ENCODE results near the gene CUEDC1. TPM values are rescaled to one million over a fixed set of nuclear protein-coding genes. Genes with fewer than 3 reads are reported as not detected.

Gene CUEDC1
- total and polyA plus RNA-seq, 2 of the 13 experiments (the other 11 are each of a cell fraction or from before 2014, with no cell fraction given), result 7.4 to 12.9 TPM

DNA sequence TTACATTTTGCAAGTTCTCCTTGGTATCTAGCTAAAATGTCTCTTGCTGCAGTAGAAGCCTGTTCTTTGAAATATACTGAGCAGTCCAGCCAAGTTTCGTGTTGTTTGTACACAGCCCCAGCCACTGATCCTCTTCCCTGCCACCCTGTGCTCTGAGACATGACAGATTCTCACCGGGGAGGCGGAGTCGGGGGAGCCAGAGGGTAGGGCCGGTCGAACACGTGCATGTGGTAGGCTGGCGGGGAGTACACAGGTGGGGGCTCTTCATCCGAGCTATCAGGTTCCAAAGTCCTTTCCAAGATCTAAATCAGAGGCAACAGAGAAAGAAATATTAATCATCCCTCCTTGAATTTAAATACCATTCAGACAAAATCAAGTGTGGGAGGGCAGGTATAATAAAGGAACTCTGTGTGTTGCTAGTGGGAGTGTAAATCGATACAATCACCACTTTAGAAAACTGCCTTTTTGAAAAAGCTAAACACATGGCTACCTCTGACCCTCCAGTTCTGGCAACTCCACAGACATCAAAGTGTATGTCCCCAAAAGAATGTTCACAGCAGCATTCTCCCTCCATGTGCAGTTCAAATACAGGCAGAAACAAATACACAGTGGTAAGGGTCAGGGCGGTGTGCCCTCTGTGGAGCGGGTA is 75.7 kb downstream of the CUEDC1 start (continued):
- TF ChIP-seq TP53 (CRISPR knock-in tag; conservative IDR thresholded peaks at IDR 0.05), result no peak
- TF ChIP-seq HNF4A (CRISPR knock-in tag; IDR thresholded peaks at IDR 0.05), result peak; percentile 41
- TF ChIP-seq, protein P1, sequence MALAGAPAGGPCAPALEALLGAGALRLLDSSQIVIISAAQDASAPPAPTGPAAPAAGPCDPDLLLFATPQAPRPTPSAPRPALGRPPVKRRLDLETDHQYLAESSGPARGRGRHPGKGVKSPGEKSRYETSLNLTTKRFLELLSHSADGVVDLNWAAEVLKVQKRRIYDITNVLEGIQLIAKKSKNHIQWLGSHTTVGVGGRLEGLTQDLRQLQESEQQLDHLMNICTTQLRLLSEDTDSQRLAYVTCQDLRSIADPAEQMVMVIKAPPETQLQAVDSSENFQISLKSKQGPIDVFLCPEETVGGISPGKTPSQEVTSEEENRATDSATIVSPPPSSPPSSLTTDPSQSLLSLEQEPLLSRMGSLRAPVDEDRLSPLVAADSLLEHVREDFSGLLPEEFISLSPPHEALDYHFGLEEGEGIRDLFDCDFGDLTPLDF (CRISPR knock-in tag; IDR thresholded peaks at IDR 0.05), result no peak
- TF ChIP-seq, protein P2, sequence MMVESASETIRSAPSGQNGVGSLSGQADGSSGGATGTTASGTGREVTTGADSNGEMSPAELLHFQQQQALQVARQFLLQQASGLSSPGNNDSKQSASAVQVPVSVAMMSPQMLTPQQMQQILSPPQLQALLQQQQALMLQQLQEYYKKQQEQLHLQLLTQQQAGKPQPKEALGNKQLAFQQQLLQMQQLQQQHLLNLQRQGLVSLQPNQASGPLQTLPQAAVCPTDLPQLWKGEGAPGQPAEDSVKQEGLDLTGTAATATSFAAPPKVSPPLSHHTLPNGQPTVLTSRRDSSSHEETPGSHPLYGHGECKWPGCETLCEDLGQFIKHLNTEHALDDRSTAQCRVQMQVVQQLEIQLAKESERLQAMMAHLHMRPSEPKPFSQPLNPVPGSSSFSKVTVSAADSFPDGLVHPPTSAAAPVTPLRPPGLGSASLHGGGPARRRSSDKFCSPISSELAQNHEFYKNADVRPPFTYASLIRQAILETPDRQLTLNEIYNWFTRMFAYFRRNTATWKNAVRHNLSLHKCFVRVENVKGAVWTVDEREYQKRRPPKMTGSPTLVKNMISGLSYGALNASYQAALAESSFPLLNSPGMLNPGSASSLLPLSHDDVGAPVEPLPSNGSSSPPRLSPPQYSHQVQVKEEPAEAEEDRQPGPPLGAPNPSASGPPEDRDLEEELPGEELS (CRISPR knock-in tag; IDR thresholded peaks at IDR 0.05), result 0 out of 2 replicates have a peak, but pooled peaks have one; percentile 9
- TF ChIP-seq ZFAT (CRISPR knock-in tag; conservative IDR thresholded peaks at IDR 0.05), result no peak
- TF ChIP-seq ZNF709 (CRISPR knock-in tag; IDR thresholded peaks at IDR 0.05), result no peak
- peak; percentile 62; the same call in 1 of the 2 replicates for TF ChIP-seq ONECUT2 (CRISPR knock-in tag; IDR thresholded peaks at IDR 0.05)
- TF ChIP-seq ZNF329 (CRISPR knock-in tag; IDR thresholded peaks at IDR 0.05; ENCODE audit: low read depth), result no peak
- TF ChIP-seq SKI (IDR thresholded peaks at IDR 0.05; ENCODE audit: partially characterized antibody), result peak; percentile 12
- TF ChIP-seq, protein P3, sequence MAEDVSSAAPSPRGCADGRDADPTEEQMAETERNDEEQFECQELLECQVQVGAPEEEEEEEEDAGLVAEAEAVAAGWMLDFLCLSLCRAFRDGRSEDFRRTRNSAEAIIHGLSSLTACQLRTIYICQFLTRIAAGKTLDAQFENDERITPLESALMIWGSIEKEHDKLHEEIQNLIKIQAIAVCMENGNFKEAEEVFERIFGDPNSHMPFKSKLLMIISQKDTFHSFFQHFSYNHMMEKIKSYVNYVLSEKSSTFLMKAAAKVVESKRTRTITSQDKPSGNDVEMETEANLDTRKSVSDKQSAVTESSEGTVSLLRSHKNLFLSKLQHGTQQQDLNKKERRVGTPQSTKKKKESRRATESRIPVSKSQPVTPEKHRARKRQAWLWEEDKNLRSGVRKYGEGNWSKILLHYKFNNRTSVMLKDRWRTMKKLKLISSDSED (CRISPR knock-in tag; IDR thresholded peaks at IDR 0.05), result no peak
- TF ChIP-seq, protein P4, sequence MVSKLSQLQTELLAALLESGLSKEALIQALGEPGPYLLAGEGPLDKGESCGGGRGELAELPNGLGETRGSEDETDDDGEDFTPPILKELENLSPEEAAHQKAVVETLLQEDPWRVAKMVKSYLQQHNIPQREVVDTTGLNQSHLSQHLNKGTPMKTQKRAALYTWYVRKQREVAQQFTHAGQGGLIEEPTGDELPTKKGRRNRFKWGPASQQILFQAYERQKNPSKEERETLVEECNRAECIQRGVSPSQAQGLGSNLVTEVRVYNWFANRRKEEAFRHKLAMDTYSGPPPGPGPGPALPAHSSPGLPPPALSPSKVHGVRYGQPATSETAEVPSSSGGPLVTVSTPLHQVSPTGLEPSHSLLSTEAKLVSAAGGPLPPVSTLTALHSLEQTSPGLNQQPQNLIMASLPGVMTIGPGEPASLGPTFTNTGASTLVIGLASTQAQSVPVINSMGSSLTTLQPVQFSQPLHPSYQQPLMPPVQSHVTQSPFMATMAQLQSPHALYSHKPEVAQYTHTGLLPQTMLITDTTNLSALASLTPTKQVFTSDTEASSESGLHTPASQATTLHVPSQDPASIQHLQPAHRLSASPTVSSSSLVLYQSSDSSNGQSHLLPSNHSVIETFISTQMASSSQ (IDR thresholded peaks at IDR 0.05; ENCODE audit: low read depth), result 0 out of 2 replicates have a peak, but pooled peaks have one; percentile 17
- TF ChIP-seq, protein P4 (CRISPR knock-in tag; IDR thresholded peaks at IDR 0.05; ENCODE audit: borderline replicate concordance), result no peak
- peak; percentile 91 for TF ChIP-seq BHLHE40 (IDR thresholded peaks at IDR 0.05; ENCODE audit: low read length)
- TF ChIP-seq PHF21A (CRISPR knock-in tag; IDR thresholded peaks at IDR 0.05), result peak; percentile 72
- TF ChIP-seq FOSL2 (CRISPR knock-in tag; IDR thresholded peaks at IDR 0.05), result no peak
- TF ChIP-seq RXRB (CRISPR knock-in tag; IDR thresholded peaks at IDR 0.05; ENCODE audit: borderline replicate concordance), result peak; percentile 42; the same call in 1 of the 2 replicates
- TF ChIP-seq, protein P5, sequence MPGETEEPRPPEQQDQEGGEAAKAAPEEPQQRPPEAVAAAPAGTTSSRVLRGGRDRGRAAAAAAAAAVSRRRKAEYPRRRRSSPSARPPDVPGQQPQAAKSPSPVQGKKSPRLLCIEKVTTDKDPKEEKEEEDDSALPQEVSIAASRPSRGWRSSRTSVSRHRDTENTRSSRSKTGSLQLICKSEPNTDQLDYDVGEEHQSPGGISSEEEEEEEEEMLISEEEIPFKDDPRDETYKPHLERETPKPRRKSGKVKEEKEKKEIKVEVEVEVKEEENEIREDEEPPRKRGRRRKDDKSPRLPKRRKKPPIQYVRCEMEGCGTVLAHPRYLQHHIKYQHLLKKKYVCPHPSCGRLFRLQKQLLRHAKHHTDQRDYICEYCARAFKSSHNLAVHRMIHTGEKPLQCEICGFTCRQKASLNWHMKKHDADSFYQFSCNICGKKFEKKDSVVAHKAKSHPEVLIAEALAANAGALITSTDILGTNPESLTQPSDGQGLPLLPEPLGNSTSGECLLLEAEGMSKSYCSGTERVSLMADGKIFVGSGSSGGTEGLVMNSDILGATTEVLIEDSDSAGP (CRISPR knock-in tag; IDR thresholded peaks at IDR 0.05; ENCODE audit: borderline replicate concordance), result peak; percentile 47; the same call in 1 of the 2 replicates
- 0 out of 2 replicates have a peak, but pooled peaks have one; percentile 25 for TF ChIP-seq ZNF232 (CRISPR knock-in tag; IDR thresholded peaks at IDR 0.05; ENCODE audit: borderline replicate concordance)
- no peak for TF ChIP-seq ZNF790 (CRISPR knock-in tag; IDR thresholded peaks at IDR 0.05; ENCODE audit: borderline replicate concordance)
- no peak for TF ChIP-seq ZFP1 (CRISPR knock-in tag; IDR thresholded peaks at IDR 0.05)

Measured in HepG2 (cell line).